Measurements from ENCODE around the gene MAN2A1. TPM values are rescaled to one million over a fixed set of nuclear protein-coding genes. Genes with fewer than 3 reads are reported as not detected.
A peak's percentile ranks its signal among the peaks of the same experiment; 100 is the strongest.

Gene MAN2A1
- total RNA-seq, 1 donor from 2014 or later: 32.8 TPM

GRCh38 chr5:109678447-109678846, 11.3 kb upstream of the MAN2A1 start:
- no peak for DNase-seq (ENCODE audit: low spot score)

- no peak for DNase-seq (ENCODE audit: low spot score)
These were observed 8.0 kb upstream of the MAN2A1 start for GRCh38 chr5:109681763-109682162.

DNA sequence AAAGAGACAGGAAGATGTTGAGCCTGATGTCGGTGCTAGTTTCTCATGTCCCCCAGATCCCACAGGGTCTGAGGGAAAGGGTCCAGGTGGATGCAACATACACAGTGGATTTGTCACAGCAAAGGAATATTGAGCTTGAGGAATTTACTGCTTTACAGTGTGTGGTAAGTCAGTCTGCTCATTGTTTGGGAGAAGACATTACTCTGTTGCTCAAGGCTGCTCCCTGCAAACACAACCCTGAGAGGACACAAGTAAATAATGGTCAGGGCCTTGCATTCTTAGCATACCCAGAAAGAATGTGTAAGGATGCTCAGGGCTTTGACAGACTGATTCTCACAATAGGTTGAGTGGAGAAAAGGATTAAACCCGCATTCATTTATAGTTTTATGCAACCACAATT, 7.3 kb upstream of the MAN2A1 start:
- no peak for DNase-seq (ENCODE audit: low spot score)

DNA sequence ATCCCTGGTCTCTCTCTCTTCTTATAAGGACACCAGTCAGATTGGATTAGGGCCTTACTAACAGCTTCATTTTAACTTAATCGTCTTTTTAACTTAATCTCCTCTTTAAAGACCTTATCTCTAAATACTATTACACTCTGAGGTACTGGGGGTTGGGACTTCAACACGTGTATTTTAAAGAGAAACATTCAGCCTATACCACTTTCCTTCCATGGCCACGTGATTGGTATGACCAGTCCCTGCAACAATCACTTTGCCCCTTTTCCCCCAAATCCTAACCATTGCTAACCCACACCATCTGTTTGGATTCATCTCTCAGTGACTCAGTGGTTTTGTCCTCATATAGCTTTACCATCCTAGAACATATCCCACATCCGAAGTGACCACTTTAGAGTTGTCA, 3.8 kb upstream of the MAN2A1 start:
- DNase-seq (ENCODE audit: low spot score): no peak

DNA sequence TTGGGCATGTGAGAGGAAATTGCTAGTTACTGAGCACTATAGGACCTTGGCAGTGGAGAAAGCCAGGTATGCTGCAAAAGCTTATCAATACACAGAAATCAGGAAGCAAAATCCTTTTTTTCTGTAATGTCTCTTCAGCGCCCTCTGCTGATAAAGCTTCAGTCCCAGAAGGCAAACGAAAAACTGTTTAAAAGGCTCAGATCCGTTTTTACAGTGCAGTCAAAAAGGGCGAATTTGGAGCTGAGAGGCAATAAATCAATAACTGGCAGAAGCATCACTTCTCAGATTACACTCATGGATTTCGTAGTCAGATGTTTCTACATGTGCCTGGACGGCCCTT, 1.1 kb upstream of the MAN2A1 start:
- DNase-seq (ENCODE audit: low spot score): no peak

DNA sequence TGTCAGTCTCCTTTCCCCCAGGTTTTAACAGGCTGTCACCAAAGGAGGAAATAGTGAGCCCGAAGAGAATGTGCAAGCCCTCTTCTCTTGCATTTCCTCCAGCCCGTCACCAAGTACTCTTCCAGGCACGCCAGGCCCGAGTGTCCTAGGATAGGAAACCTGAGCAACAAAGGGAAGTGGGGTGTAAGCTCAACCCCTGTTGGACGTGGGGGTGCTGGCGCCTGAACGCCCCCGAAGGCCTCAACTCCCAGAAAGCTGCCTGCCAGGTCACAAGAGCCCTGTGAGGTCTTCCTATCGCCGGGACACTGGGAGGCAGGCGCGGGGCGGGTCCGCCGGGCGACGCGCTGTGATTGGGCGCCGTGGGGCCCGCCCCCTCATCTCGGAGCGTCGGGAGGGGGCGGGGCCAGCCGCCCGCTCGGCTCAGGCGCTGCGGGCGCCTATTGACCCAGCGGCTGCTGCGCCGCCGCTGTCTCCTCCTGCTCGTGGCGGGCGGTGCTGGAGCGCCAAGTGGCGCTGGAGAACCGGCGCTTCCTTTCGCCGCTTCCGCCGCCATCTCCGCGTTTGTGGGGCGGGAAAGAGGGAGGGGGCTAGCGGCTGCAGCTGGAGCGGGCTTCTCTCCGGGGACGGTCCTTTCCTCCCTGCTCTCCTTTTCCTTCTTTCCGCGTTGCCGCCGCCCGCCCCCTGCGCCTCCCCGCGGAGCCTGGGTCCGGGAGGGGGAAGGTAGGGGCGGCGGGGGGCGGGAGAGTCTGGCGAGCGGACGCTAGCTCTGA, 572 bp upstream of the MAN2A1 start:
- peak; percentile 94 for DNase-seq (ENCODE audit: low spot score)

DNA sequence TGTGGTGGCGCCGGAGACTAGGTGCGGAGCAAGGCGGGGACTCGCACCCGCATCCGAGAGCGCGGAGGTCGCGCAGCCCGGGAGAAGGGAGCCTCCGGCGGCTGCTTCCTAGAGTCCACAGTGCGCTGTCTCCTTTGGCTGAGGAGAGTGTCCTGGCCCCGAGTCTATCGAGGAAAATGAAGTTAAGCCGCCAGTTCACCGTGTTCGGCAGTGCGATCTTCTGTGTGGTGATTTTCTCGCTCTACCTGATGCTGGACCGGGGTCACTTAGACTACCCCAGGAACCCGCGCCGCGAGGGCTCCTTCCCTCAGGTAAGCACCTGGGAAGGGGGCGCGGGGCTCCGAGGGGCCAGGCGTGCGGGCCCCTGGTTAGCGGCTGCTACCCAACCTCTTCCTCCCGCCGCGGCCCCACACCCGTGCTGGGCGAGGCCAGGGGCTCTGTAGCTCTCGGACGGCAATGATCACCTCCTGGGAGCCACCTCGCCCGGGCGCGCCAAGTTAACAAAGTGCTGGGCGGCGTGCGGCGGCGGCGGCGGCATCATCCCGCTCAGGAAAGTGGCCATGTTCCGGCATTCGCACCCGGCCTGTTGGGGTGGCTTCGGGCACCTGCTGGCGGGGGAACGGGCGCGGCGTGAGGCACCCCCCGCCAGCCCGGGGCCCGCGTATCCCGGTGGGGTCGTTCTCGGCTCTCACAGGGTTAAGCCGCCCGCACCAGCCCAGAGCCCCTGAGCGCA, 681 bp downstream of the MAN2A1 start:
- peak; percentile 89 for DNase-seq (ENCODE audit: low spot score)

- no peak for DNase-seq (ENCODE audit: low spot score)
These were observed 1.3 kb downstream of the MAN2A1 start for GRCh38 chr5:109690975-109691574.

DNA sequence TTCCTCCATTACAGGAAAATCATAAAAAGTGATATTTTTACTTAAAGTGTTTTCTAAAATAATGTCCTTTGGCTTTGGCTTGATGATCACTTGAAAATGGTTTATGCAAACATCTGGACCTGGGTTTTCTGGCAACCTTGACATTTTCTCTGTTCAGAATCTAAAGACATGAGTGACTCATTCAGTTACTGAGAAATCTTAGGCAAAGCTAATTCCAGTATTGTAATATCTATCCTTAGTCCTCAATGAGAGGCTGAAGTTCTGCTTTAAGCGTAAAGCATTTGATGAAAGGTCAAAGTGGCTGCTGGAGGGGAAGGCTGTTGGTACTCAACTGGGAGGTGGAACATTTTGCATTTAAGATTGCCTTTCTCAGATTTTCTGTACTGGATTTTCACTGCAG, 2.3 kb downstream of the MAN2A1 start:
- no peak for DNase-seq (ENCODE audit: low spot score)

GRCh38 chr5:109692852-109693251, 3.1 kb downstream of the MAN2A1 start:
- no peak for DNase-seq (ENCODE audit: low spot score)

- no peak for DNase-seq (ENCODE audit: low spot score)
These were observed 4.0 kb downstream of the MAN2A1 start for GRCh38 chr5:109693535-109694400.

DNA sequence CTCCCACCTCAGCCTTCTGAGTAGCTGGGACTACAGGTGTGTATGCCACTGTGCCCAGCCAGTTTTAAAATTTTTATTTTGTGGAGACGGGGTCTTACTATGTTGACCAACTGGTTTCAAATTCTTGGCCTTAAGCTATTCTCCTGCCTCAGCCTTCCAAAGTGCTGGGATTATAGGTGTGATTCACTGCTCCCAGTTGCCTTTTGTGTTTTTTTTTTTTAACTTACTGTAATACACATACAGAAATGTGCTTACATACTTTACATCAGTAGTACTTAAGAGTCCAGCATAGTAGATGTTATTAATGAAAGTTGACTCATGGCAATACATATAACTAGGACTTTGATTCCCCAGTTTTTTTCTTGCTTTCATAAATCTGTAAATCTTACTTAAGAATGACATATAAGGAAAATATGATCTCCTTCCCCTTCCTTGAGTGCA, 4.7 kb downstream of the MAN2A1 start:
- DNase-seq (ENCODE audit: low spot score): no peak

DNA sequence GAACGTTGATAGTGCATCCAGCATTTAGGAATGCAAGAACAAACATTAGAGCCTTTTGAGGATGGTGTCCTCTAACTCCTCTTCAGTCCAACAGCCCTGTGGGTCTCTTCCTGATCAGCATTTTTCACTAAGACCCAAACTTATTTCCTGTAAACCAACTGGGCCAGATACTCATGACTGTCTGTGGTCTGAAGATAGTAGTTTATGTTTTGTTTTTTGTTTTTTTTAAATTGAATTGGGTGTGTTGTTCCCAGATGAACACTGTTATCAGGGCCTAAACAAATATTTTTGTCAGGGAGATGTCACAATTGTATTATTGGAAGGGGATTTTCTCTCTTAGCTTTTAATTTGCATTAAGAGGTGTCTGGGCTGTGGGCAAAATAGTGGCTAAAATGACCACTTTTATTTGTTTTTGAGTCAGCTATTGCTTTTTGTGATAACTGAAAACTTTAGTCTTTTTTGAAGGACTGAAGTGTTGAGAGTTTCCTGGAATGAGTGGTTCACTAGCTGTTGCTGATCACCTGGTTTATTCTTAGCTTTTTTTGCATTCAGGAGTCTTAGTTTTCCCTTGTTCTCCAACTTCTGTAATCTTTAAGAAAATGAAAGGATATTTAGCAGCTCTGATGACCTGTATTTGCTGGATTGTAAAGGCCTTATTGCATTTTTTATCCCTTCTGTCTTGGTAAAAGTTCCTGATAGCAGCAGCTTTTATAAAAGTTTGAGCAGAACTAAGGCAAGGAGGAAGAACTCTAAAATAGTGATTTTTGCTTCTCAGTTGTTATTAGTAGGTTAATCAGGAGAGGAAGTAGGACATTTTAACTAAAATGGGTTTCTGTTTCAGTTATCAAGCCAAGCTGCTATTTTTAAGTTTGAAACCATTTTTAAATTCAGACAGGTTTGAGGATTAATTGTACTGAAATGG, 5.5 kb downstream of the MAN2A1 start:
- DNase-seq (ENCODE audit: low spot score): no peak

DNA sequence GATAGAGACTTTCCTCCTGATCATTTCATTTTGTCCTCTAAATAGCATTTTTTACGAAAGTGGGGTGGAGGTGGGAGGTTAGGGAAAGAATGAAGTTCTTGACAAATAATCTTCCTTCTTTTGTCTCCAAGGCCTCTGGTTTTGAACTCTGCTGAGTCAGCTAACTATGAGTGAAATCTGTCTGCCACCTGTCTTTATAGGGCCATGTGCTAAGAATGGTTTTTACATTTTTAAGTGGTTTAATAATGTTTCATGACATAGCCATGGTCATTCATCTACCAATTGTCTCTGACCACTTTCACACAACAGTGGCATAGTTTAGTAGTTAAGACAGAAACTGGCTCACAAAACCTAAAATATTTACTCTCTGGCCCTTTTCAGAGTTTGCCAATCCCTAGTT, 7.6 kb downstream of the MAN2A1 start:
- DNase-seq (ENCODE audit: low spot score): no peak

- no peak for DNase-seq (ENCODE audit: low spot score)
These were observed 10.9 kb downstream of the MAN2A1 start for GRCh38 chr5:109700516-109701153.

- DNase-seq (ENCODE audit: low spot score): no peak
These were observed 11.5 kb downstream of the MAN2A1 start for GRCh38 chr5:109701252-109701651.

DNA sequence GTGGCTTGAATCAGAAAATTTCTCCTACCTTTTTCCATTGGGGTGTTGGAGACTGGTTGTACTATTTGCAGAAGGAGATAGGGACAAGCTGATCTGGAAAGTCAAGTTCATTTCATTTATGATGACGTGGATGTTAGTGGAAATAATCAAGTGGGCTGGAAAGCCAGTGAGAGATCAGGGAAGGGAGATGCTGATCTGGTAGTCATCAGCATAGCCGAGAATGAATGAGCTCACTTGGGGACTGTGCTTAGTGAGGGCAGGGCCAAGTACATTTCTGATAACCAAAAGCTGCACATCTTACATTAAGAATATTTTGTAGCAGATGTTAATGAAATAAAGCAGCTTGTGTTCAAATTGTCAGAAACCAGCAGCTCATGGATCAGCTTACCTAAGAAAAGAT, 12.1 kb downstream of the MAN2A1 start:
- no peak for DNase-seq (ENCODE audit: low spot score)

GRCh38 chr5:109703166-109703565, 13.4 kb downstream of the MAN2A1 start:
- DNase-seq (ENCODE audit: low spot score): no peak

- no peak for DNase-seq (ENCODE audit: low spot score)
These were observed 14.1 kb downstream of the MAN2A1 start for GRCh38 chr5:109703829-109704228.

Measured in mesenteric fat pad (tissue), 1 donor.